ENCODE measurements around the gene FLT3.

- TF ChIP-seq CTCF (IDR thresholded peaks at IDR 0.05) (no peak), ZFX (IDR thresholded peaks at IDR 0.05; ENCODE audit: borderline replicate concordance) (no peak)
Observed at GRCh38 chr13:28129911-28130693, 29.7 kb upstream of the FLT3 start.
